Measurements from ENCODE around the gene GTF3C1. TPM values are rescaled to one million over a fixed set of nuclear protein-coding genes. Genes with fewer than 3 reads are reported as not detected.
A peak's percentile ranks its signal among the peaks of the same experiment; 100 is the strongest.

The GTF3C1 gene
- total RNA-seq, 1 donor: 101 TPM

- no peak overlapping the region for H3K4me3 ChIP-seq (ENCODE audit: low read depth, low read length)
- TF ChIP-seq, protein P1, sequence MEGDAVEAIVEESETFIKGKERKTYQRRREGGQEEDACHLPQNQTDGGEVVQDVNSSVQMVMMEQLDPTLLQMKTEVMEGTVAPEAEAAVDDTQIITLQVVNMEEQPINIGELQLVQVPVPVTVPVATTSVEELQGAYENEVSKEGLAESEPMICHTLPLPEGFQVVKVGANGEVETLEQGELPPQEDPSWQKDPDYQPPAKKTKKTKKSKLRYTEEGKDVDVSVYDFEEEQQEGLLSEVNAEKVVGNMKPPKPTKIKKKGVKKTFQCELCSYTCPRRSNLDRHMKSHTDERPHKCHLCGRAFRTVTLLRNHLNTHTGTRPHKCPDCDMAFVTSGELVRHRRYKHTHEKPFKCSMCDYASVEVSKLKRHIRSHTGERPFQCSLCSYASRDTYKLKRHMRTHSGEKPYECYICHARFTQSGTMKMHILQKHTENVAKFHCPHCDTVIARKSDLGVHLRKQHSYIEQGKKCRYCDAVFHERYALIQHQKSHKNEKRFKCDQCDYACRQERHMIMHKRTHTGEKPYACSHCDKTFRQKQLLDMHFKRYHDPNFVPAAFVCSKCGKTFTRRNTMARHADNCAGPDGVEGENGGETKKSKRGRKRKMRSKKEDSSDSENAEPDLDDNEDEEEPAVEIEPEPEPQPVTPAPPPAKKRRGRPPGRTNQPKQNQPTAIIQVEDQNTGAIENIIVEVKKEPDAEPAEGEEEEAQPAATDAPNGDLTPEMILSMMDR (IDR thresholded peaks at IDR 0.05; ENCODE audit: insufficient read depth, low read depth, low read length): no peak
- no peak for DNase-seq (ENCODE audit: low read depth)
Observed at GRCh38 chr16:27471661-27472060, 78.1 kb downstream of the GTF3C1 start.

GRCh38 chr16:27470567-27471431 is 78.9 kb downstream of the GTF3C1 start:
- peak; percentile 80 for DNase-seq (ENCODE audit: low read depth)
- TF ChIP-seq, protein P1 (IDR thresholded peaks at IDR 0.05; ENCODE audit: insufficient read depth, low read depth, low read length): no peak
- H3K4me3 ChIP-seq (ENCODE audit: low read depth, low read length): no peak overlapping the region

DNA sequence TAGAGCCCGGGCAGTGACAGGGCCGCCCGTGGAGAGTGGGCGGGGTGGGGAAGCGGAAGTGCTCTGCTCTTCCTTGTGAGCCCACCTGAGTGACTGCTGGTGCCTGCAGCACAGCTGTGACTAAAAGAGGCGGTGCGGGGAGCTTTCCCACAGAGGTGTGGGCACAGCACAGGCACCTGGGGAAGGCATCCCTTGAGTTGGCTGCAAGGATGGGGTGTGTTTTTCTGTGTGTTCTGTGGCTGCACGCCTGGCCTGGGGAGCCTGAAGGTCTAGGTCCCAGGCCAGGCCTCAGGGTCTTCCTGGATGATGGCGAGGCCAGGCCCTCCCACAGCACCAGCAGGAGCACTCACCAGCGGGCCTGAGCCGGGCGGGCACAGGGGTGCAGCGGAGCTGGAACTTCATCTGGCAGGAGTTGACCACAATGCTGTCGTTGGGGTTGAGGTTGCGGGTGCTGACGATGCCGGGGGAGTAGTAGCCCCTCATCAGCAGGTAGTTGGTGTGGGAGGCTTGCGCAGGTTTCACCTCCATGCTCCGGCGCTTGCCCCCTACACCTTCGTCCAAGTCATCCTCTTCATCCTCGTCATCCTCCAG is 80.7 kb downstream of the GTF3C1 start:
- no peak for DNase-seq (ENCODE audit: low read depth)
- TF ChIP-seq, protein P1 (IDR thresholded peaks at IDR 0.05; ENCODE audit: insufficient read depth, low read depth, low read length): no peak
- H3K4me3 ChIP-seq (ENCODE audit: low read depth, low read length): no peak overlapping the region

DNA sequence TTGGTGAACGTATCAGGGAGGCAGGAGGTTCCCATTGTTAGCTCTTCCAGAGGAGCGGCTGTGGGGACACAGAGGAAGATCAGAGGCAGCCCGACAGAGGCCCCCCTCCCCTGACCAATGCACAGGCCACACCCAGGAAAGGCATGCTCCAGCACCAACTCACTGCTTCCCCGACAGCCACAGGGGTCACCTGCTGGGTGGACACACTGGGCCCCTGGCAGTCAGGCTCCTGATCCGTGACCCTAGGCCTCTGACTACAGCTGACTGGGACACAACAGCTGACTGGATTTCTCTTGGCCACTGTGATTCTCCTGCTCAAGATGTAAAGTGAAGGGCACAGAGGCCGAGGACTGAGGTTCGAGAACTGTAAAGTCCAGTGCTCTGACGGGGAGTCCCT is 84.2 kb downstream of the GTF3C1 start:
- no peak for DNase-seq (ENCODE audit: low read depth)
- H3K4me3 ChIP-seq (ENCODE audit: low read depth, low read length): no peak overlapping the region
- TF ChIP-seq, protein P1 (IDR thresholded peaks at IDR 0.05; ENCODE audit: insufficient read depth, low read depth, low read length): no peak

GRCh38 chr16:27464626-27465482 is 84.9 kb downstream of the GTF3C1 start:
- no peak overlapping the region for H3K4me3 ChIP-seq (ENCODE audit: low read depth, low read length)
- no peak for DNase-seq (ENCODE audit: low read depth)
- TF ChIP-seq, protein P1 (IDR thresholded peaks at IDR 0.05; ENCODE audit: insufficient read depth, low read depth, low read length): no peak

DNA sequence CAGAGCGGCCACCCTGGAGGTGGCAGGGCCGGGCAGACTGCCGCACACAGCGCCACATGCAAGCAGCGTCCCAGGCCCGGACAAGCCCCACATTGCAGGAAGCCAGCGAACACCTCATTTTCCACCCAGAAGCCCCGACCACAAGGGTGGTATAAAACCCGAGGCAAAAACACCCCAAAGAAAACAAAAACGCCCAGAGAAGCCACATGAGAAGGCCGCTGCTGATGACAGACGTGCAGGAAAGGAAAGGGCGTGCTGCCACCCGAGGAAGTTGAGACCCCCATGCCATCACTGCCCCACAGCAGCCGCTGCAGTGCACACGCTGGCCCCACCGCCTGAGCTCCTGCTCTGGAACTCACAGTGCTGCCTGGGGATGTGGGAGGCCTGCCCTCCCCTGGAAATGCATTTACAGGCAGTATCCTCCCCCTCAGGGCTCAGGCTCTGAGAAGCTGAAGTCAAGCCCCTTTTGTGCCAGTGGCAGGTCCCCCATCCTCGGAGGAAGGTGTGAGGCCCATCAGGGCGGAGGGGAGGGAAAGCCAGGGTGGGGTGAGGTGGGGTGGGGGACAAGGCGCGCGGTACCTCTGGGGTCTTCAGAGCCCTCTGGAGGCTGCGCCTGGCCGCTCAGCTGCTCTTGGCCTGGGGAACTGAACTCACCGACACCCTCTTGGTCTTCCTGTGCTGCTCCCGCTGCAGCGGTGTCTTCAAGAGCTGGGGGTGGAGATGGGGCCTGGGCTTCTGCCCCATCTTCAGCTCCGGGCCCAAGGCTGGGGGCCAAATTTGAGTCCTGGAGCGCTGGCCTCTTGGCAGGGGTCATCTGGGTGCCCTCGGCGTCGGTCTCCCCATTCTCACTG is 85.7 kb downstream of the GTF3C1 start:
- TF ChIP-seq, protein P1 (IDR thresholded peaks at IDR 0.05; ENCODE audit: insufficient read depth, low read depth, low read length): no peak
- DNase-seq (ENCODE audit: low read depth): no peak
- H3K4me3 ChIP-seq (ENCODE audit: low read depth, low read length): no peak overlapping the region
